ENCODE results near the gene ZNF414.

ZNF414 gene

GRCh38 chr19:8489561-8490394 lies 24.2 kb downstream of the ZNF414 start:
- no peak for DNase-seq

GRCh38 chr19:8488365-8488764 lies 25.6 kb downstream of the ZNF414 start:
- DNase-seq: no peak

- peak; percentile 77 for DNase-seq
Observed at GRCh38 chr19:8487137-8487851, 26.7 kb downstream of the ZNF414 start.

GRCh38 chr19:8486661-8487136 lies 27.3 kb downstream of the ZNF414 start:
- no peak for DNase-seq

GRCh38 chr19:8485561-8486371 lies 28.2 kb downstream of the ZNF414 start:
- no peak for DNase-seq

GRCh38 chr19:8484331-8484894 lies 29.6 kb downstream of the ZNF414 start:
- no peak for DNase-seq

GRCh38 chr19:8483165-8483564 lies 30.8 kb downstream of the ZNF414 start:
- DNase-seq: no peak

GRCh38 chr19:8482696-8483095 lies 31.3 kb downstream of the ZNF414 start:
- no peak for DNase-seq

GRCh38 chr19:8481616-8482015 lies 32.4 kb downstream of the ZNF414 start:
- DNase-seq: no peak

- DNase-seq: no peak
Observed at GRCh38 chr19:8481201-8481600, 32.8 kb downstream of the ZNF414 start.

- no peak for DNase-seq
Observed at GRCh38 chr19:8478598-8478997, 35.4 kb downstream of the ZNF414 start.

- no peak for DNase-seq
Observed at GRCh38 chr19:8477889-8478288, 36.1 kb downstream of the ZNF414 start.

GRCh38 chr19:8476524-8476923 lies 37.4 kb downstream of the ZNF414 start:
- no peak for DNase-seq

- DNase-seq: no peak
Observed at GRCh38 chr19:8475005-8475404, 39.0 kb downstream of the ZNF414 start.

GRCh38 chr19:8473648-8474476 lies 40.1 kb downstream of the ZNF414 start:
- no peak for DNase-seq

- DNase-seq: no peak
Observed at GRCh38 chr19:8469613-8470368, 44.2 kb downstream of the ZNF414 start.

- no peak for DNase-seq
Observed at GRCh38 chr19:8468761-8469373, 45.1 kb downstream of the ZNF414 start.

GRCh38 chr19:8468124-8468523 lies 45.8 kb downstream of the ZNF414 start:
- DNase-seq: no peak

GRCh38 chr19:8466018-8466417 lies 47.9 kb downstream of the ZNF414 start:
- DNase-seq: no peak

- no peak for DNase-seq
Observed at GRCh38 chr19:8463365-8463764, 50.6 kb downstream of the ZNF414 start.

- no peak for DNase-seq
Observed at GRCh38 chr19:8462571-8462970, 51.4 kb downstream of the ZNF414 start.

Measured in CD4-positive, alpha-beta T cell treated with Interleukin-17A for 4 hours (primary cell).